DMS53 treated with DMSO at 0.1 percent for 48 hours (cell line): ENCODE results near the gene DPH5.
"Not testable (repeated sequence)": the region's sequence is repeated elsewhere in the genome, so short reads cannot be mapped to it uniquely, and the experiment has no call there.

Source experiments
- DNase-seq: peaks from one replicate; lab custom pipeline; 2025; ENCODE audit not compliant: unreplicated experiment; lab: John Stamatoyannopoulos, UW

DPH5 gene

DNA sequence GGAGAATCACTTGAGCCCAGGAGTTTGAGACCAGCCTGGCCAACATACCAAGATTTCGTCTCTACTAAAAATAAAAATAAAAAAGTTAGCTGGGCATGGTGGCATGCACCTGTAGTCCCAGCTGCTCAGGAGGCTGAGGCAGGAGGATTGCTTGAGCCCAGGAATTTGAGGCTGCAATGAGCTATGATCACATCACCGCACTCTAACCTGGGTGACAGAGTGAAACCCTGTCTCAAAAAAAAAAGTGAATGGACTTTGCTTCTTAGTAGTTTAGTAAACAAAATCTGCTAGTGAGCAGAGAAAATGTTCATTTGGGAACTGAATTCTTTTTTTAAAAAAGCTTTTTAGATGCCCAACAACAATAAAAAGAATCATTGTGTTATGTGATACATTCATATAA lies 6.5 kb upstream of the DPH5 start:
- DNase-seq: not testable (repeated sequence)

DNA sequence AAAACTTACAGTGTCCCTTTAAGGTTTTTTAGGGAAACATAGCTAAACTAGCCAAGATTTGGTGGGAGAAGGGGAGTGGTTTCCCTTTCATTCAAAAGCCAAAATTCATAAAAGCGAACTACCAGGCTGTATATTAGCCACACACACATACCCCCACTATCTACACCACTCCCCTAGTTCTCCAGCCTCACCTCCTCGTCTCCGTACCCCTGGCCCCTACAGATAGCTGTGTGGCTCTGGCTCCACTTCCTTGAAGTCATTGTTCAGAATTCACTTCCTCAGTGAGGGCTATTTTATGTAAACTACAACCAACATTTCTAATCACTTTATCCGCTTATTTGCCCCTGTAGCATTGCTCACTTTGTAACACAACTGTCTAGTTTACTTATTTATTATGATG lies 5.3 kb upstream of the DPH5 start:
- DNase-seq: no peak

DNA sequence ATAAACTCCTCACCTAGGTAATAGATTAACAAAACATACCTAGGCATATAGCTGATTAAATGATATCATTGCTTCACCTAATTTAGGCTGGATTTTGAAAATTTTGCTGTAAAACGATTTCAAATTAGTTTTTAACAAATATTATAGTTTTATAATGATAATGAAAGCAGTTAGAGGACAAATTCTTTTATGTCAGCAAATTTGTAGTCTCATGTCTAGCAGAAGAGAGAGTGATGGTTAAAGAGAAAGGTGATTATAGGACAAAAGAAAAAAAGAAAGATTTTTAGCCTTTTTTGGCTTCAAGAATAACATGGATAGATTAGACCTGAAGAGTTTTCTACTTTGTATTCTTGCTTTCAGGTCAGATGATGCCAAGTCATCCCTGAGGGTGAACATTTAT lies 3.6 kb upstream of the DPH5 start:
- DNase-seq: no peak

DNA sequence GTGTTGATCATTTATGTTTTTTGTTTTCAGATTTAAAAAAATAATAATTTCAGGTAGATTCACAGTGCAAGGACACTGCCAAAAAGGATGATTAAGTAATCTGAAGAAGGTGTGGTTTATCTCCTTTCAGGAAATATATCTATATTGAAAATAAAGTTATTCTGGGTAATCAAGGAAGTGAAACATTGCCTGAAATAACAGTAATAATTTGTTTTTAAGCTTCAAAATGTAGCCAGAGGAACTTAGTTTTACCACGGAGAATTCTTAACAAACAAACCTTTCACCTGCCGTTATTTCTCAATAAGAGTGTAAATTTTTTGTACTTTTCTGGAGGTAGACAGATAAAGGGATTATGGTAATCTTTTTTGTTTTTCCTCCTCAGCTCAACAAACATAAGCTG lies 2.9 kb upstream of the DPH5 start:
- no peak for DNase-seq

DNA sequence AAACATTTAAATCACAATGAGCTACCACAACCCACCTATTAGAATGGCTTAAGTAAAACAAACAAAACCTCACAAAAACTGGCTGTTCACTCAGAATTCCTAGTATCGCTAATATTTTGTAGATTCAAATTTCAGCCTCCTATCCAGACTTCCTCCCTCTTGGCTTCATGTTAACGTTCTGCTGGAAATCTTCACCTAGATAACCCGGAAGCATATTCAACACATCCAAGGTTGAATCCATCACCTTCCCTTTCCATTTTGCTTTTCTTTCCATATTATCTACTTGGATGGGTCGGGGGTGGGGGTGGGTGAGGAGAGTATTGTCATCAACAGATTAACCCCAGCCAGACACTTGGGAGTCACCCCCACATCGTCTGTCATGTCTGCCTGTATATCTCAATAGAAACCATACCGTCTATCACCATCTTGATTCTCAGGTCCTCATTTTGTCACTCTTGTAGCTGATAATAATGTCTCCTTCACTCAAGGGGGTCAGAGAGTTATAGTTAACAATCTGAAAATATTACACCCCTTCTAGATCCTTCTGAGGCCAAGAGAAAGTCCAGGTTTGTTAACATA lies 1.7 kb upstream of the DPH5 start:
- DNase-seq: no peak

DNA sequence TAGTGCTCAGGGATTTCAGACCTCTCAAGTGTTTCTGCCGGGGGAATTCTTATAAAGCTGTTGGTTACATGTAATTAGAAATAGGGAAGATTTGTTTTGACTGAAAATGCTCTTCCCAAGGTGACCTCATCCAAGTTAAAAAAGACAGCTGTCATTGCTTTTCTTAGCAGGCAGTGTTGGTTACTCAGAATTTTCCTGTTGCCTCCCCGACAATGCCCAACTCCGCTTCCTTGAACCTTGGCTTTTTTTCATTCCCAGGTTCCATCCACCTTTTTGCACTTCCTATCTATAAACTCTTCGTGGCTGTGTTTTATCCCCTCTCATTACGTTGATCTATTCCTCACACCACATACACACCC lies 825 bp upstream of the DPH5 start:
- no peak for DNase-seq

DNA sequence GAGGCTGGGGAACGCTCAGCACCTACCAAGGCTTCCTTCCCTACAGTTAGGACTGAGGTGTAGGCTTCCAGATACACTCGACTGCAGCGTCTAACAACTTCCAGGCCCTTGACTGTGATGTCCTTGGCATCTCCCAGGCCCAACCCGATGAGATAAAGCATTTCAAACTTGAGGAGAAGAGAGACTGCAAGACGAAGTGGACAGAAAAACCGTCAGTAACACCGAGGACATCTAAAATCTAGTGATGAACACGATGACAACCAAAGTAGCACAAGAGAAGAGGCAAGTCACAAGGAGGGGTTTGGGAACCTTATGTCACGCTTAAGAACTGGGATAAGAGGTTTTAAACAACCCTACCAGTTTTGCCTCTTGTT lies 314 bp downstream of the DPH5 start:
- DNase-seq: peak; percentile 76

DNA sequence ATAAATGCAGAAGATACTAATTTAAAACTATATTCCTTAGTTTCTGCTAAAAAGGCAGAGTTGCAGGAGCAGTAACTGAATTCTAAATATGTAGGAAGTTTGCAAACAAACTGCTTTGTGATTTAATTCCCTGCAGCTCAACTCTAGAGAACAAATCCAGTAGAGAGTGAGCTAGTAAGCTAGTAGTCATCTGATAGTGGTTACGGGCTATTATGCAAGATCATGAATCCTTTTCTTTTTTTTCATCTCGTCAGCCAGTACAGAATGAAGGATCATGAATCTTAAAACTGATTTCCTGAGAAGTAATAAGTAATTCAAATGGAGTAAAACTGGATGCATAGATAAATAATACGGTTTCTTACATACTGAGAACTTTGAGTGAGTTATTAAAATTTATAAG lies 3.3 kb downstream of the DPH5 start:
- peak; percentile 66 for DNase-seq

DNA sequence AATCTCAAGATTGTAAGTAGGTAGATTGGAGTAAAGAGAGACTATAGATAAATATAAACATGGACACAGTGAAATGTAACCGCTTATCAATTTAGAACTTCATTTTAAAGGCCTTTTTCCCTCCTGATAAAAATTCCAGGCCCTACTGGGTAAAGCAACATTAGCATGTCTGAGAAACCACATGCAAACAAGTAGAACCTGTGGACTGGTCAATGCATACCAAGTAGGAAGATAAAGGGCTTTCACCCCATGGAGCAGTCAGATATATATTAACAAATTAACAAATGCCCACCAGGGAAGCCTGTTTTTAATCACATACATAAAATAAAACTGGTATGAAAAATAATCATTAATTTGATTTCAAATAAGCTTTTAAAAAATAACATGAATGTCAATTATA lies 8.1 kb downstream of the DPH5 start:
- no peak for DNase-seq

DNA sequence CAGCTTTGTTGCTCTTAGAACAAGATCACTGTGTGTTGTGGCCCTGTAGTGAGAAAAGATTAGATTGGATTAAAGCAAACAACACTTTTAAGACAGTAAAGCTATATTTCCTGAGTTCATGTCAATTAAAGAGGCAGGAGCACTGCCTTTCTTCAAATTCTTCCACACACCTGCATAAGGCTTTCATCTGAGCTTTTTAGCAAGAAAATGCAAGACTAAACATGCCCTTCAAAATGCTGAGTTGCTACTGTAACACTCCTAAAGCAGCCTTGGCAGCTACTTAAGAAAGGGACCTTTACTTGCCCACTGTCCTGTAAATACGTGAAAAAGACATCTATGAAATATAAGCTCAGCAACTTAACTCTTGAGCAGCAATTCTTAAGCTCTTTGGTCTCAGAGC lies 11.8 kb downstream of the DPH5 start:
- DNase-seq: no peak

DNA sequence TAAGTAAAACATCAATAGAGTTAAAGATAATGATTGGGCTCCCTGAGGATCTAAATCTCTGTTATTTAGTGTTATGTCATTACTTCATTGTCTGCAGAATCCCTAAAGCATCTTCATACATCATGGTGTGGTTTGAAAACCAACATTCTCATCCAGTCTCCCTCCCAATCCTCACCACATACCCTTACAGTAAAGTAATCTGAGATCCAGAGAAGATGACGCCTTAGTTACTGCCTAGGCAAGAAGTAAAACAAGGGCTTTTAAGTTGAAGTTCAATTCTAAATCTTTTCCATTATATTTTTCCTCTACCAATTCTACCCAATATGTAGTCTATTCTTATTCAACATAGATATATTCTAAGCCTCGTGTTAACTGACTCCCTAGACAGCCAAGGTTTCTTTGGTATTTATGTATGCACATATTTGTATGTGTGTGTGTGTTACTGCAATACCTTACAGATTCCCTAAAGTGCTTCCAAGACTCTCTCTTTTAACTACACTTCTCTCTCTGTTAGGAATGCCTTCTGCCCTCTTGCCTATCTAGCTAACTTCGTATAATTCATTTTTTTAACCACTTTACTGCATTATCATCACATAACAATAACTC lies 17.3 kb downstream of the DPH5 start:
- DNase-seq: no peak

DNA sequence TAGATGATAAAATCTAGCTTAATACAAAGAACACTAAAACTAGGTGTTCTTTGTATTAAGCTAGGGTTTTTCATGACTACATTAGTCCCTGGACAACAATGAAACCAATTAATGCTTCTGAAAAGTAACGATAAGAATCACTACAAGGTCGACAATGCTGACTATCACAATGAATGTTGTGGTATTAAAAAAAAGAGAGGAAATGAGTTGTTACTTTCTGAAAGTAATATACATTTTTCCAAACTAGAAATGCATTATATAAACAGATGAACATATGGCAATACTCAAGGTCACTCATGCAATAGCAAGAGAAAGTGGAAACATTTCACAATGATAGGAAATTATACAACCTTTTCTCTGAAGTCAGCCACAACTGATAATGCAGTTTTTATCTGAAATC lies 19.0 kb downstream of the DPH5 start:
- no peak for DNase-seq

DNA sequence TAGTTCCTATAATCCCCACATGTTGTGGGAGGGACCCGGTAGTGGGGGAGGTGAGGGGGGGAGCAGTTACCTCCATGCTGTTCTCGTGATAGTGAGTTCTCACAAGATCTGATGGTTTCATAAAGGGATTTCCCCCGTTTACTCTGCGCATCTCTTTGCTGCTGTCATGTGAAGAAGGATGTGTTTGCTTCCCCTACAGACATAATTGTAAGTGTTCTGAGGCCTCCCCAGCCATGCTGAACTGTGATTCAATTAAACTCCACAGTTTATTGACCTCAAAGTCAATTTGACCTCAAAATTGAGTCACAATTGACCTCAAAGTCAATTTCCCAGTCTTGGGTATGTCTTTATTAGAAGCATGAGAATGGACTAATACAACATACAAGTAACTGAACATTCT lies 19.7 kb downstream of the DPH5 start:
- no peak for DNase-seq

DNA sequence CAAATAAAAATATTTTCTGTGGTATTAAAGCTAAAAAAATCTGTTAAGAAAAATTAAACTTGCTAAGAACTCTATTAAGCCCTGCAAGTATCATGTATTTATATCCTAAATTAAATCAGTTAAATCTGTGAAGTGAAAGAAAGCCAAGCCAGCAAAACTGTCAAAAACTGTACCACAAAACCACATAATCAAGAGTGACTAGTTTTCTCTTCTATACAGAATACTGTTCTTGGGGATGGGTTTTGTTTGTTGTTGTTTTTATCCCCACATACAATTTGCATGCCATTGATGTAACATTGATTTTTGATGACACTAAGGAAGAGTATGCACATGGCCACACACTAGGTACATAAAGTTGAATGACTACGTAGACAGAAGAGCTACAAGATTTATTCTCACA lies 20.4 kb downstream of the DPH5 start:
- no peak for DNase-seq

DNA sequence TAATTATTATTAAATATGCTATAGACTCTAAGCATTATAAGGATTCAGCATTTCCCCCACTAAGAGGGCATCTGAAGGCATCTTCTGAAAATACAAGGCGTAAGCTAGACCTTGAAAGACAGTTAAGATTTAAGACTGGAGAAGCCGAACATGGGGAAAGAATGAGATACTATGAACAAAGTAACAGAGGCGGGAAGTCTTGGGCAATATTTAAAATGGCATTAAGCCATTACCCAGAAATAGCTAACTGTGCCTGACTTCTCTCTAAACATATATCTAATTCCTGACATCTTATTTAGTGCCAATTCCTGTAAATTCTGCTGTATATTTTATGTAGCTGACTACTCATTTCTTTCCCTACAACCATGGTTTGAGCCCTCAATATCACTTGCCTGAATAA lies 20.9 kb downstream of the DPH5 start:
- DNase-seq: no peak

DNA sequence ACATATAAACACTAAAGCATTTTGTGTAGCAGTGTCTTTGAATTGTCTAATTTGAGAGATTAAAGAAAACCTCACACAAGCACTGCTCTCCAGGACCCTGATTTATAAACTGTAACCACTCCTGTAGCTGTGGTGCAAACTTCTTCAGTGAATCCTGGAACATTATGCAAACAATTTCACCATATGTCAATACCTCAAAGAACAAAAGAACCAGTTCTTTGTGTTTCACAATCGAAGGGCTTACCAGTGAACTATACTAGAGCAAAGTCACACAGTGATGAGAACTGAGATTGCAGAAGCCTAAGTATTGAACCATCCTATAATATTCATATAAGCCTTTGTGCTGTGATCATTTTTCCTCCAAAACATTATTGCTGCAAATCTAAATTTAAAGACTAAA lies 21.5 kb downstream of the DPH5 start:
- DNase-seq: peak; percentile 88

DNA sequence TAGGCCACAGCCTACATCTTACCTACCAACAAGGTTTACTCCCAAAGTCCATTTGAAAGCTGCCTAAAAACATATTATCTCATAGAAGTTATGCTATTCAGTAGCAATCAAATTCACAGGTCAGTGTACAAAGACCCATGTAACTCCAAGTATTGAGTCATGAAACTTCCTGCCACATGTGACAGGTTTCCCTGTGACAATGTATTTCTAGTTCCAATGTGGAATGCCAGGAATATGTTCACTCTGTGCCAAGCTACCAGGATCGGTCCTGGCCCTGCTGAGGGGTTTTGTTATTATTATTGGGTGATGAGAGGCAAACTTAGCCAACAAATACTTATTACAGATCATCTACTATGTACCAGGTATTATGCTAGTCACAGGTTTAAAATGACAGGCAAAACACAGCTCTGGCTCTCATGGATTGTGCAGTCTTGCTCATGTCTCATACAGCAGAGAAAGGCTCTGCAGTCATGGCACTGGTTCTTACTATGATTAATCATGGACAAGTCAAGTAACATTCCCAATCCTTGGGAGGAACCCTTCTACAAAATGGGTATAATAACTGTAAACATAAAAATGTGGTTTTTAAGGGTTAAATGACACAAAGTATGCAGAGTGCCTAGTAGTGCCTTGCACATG lies 22.5 kb downstream of the DPH5 start:
- DNase-seq: no peak

DNA sequence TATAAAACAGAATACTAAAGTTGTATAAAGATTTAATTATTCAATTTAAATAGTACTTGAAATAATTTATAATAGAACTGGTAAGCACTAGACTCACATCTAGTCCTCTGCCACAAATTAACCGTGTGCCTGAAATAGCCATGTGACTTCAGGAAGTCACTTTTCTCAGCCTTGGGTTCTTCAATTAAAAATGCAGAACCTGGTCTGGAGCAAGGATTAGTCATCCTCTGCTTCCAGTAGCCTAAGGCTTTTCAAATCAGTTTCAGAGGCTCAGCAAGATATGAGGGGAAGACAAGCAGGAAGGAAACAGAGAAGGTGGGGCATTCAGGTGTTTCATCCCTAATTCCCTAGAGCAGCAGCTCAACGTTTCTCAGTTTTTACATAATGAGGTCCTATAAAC lies 23.0 kb downstream of the DPH5 start:
- no peak for DNase-seq

DNA sequence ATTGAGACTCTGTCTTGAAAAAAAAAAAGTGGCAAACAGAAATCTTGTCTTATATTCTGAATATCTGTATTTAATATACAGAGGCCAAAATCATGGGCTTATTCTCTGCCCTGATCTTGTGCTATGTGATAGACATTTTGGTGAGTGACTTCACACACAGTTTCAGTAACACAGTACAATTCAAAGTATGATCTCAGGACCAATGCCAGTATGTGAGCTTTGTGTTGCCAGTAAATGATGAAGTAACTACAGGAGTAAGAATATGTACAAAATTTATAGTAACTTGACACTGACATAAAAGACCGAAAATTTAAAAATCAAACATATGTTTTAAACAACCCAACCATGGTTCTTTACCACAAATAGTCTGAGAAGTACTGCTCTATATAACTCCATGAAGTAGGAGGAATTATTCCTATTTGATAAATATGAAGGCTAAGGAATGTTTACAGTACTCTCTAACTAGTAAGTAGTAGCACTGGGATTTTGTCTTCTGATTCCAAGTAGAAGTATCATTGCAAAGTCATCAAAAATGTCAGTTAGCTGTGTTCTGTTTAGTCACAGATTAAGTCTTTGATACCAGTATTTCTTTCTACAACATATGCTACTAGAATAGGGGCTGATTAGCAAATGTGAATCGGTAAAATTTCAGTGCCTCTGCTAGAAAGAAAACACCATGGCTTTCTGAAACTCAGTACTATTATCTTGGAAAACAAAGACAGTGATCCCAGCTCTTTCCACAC lies 25.3 kb downstream of the DPH5 start:
- no peak for DNase-seq

DNA sequence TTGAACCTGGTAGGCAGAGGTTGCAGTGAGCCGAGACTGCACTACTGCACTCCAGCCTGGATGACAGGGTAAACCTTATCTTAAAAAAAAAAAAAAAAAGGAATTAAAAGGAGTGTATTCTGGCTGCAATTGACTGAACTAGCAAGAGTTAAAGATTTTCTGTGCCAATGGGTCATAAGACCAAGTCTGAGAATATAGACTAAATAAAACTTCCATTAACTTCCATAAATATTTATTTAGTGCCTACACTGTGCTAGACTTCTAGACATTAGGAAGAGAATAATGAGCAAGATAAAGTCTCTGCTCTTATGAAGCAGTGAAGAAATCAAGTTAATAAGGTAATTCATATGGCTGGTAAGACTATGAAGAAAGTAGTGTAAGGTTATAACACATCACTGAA lies 27.2 kb downstream of the DPH5 start:
- DNase-seq: no peak

DNA sequence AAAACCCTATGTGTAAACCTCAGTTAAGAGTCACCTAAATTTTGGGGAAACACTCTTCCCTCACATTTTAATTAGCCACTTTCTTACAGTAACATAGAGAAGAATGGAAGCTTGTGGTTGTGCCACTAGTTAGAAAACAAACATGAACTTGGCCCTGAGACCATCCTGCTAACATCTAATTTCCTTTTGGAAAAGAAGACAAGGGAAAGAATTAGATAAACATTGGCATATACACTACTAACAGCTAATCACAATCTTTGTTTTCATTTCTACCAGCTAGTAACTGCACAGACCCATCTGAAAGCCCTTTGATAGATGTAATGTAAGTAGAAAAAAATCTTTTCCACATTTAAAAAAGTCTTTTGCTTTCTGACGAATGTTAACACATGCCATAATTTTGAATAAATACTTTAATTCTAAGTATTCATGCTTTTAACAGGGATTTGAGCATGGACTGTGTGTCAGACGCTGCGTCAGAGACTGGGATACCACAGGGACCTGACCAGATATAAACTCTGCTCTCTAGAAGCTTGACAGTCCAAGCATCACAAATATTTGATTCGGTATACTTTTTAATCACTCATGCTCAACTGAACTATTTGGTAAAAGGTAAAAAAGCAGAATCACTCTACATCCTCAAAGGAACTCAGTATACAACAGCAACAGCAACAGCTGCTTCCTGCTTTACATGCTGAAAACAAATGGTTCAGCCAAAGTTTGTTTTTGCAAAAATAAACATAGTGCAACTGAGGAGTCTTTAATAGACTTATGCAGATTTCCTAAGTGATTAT lies 30.2 kb downstream of the DPH5 start:
- no peak for DNase-seq
